ENCODE results near the gene UNC80.
"Not testable (repeated sequence)": the region's sequence is repeated elsewhere in the genome, so short reads cannot be mapped to it uniquely, and the experiment has no call there.

Gene UNC80

DNA sequence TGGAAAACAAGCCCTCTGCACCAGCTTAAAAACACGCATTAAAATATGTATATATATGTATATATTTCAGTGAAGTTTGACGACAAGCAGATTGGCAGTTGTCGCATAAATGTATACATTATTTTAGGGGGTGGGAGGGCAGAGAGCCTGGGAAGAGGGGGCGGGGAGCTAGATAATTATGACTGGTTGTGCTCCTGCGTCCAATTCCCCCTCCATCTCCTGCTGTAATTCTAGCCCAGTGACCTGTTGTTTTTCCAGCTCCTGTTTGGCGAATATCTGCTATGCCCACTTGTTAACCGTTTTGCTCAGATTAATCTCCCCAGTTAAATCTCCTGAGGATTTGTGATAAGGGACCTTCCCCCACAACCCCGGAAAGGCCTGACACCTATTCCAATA, 656 bp downstream of the UNC80 start:
- DNase-seq (ENCODE audit: low spot score), result no peak
- Mint-ChIP-seq H3K4me3 (no peak overlapping the region), H3K27me3 (ENCODE audit: low read depth) (peaks cover 16% of the 10 kb centered on the region), H3K9me3 (no peaks in the 10 kb centered on the region), H3K4me1 (ENCODE audit: low read depth) (no peaks in the 10 kb centered on the region), H3K36me3 (ENCODE audit: low read depth) (no peaks in the 10 kb centered on the region), H3K27ac (no peak overlapping the region)

DNA sequence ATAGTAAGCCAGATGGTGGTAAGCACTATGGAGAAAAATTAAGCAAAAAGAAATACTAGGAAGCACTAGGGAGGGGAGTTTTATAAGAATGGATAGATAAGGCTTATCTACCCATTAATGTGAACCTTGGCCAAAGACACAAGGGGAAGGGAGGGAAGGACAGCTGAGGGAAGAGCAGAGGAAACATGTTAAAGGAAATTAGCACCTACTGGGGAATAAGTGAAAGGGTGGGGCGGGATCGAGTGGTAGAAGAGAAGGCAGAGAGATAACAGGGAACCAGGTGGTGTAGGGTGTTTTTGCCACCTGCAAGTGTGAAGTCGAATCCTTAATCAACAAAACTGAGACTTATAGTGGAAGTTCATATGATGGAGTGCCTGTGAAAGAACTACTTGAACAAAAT, 1.7 kb downstream of the UNC80 start:
- Mint-ChIP-seq H3K27ac (no peak overlapping the region), H3K4me3 (no peak overlapping the region), H3K36me3 (ENCODE audit: low read depth) (no peaks in the 10 kb centered on the region), H3K4me1 (ENCODE audit: low read depth) (no peaks in the 10 kb centered on the region), H3K27me3 (ENCODE audit: low read depth) (peaks cover 16% of the 10 kb centered on the region), H3K9me3 (no peaks in the 10 kb centered on the region)
- no peak for DNase-seq (ENCODE audit: low spot score)

- no peak for DNase-seq (ENCODE audit: low spot score)
- H3K4me1 Mint-ChIP-seq (ENCODE audit: low read depth), result peaks cover 8% of the 10 kb centered on the region
- no peaks in the 10 kb centered on the region for H3K9me3 Mint-ChIP-seq
- H3K27ac Mint-ChIP-seq, result no peak overlapping the region
- no peaks in the 10 kb centered on the region for H3K36me3 Mint-ChIP-seq (ENCODE audit: low read depth)
- H3K27me3 Mint-ChIP-seq (ENCODE audit: low read depth), result no peaks in the 10 kb centered on the region
- H3K4me3 Mint-ChIP-seq, result no peak overlapping the region
Observed at GRCh38 chr2:209787416-209787815, 15.8 kb downstream of the UNC80 start.

DNA sequence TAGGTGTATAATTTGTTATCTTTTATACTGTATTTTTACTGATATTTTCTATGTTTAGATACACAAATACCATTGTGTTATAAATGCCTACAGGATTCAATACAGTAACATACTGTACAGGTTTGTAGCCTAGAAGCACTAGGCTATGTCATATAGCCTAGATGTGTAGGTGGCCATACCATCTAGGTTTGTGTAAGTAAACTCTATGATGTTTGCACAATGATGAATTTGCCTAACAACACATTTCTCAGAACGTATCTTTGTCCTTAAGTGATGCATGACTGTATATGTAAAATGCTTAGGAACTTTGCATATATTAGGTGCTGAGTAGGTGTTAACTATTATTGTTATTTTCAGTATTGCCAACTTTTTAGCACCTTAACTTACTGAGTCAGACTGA, 17.3 kb downstream of the UNC80 start:
- Mint-ChIP-seq H3K27me3 (ENCODE audit: low read depth) (no peaks in the 10 kb centered on the region), H3K9me3 (no peaks in the 10 kb centered on the region), H3K36me3 (ENCODE audit: low read depth) (no peaks in the 10 kb centered on the region), H3K4me1 (ENCODE audit: low read depth) (peaks cover 8% of the 10 kb centered on the region), H3K4me3 (no peak overlapping the region), H3K27ac (no peak overlapping the region)
- DNase-seq (ENCODE audit: low spot score), result no peak

DNA sequence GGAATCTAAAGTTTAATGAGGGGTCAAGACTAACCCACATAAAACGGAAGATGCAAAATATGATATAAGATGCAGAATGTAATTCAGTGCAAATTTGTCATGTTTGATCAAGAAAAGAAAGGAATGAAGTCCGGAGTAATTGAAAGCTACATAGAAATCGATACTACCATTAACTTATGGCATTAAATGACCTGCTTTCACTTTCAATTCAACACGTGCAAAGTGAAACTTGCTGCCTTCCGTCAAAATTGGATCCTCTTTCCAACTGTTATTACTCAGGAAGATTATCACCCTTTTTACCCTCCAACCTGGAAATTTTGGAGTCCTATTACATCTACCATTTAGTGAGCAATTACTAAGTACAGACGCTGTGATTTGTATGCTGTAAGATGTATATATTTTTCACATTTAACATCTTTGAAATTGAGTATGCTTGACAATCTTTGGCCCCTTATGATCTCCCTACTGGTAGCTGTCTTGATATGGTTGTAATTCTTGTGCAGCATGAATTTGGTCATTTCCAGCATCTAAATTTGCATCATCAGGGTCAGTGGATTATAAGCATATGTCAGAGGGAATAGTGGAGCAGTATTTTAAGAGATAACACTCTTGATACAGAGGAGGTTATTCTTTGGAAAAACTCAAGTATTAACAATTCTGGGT, 18.6 kb downstream of the UNC80 start:
- no peak overlapping the region for H3K27ac Mint-ChIP-seq
- H3K36me3 Mint-ChIP-seq (ENCODE audit: low read depth), result no peaks in the 10 kb centered on the region
- peaks cover 8% of the 10 kb centered on the region for H3K4me1 Mint-ChIP-seq (ENCODE audit: low read depth)
- peak overlapping the region; percentile 45 for H3K4me3 Mint-ChIP-seq
- no peaks in the 10 kb centered on the region for H3K9me3 Mint-ChIP-seq
- DNase-seq (ENCODE audit: low spot score), result no peak
- H3K27me3 Mint-ChIP-seq (ENCODE audit: low read depth), result no peaks in the 10 kb centered on the region

GRCh38 chr2:209791151-209791550, 19.5 kb downstream of the UNC80 start:
- peaks cover 8% of the 10 kb centered on the region for H3K4me1 Mint-ChIP-seq (ENCODE audit: low read depth)
- H3K27me3 Mint-ChIP-seq (ENCODE audit: low read depth), result no peaks in the 10 kb centered on the region
- no peaks in the 10 kb centered on the region for H3K9me3 Mint-ChIP-seq
- no peak for DNase-seq (ENCODE audit: low spot score)
- no peaks in the 10 kb centered on the region for H3K36me3 Mint-ChIP-seq (ENCODE audit: low read depth)
- H3K4me3 Mint-ChIP-seq, result no peak overlapping the region
- no peak overlapping the region for H3K27ac Mint-ChIP-seq

DNA sequence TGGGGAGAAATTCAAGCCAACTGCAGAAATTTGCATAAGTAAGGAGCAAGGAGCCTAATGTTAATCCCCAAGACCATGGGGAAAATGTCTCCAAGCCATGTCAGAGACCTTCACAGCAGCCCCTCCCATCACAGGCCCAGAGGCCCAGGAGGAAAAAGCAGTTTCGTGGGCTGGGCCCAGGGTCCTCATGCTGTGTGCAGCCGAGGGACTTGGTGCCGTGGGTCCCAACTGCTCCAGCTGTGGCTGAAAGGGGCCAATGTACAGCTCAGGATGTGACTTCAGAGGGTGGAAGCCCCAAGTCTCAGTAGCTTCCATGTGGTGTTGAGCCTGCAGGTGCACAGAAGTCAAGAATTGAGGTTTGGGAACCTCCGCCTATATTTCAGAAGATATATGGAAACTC, 23.8 kb downstream of the UNC80 start:
- not testable (repeated sequence) for H3K36me3 Mint-ChIP-seq (ENCODE audit: low read depth); H3K27me3 Mint-ChIP-seq (ENCODE audit: low read depth); H3K4me3 Mint-ChIP-seq; DNase-seq (ENCODE audit: low spot score); H3K4me1 Mint-ChIP-seq (ENCODE audit: low read depth); H3K9me3 Mint-ChIP-seq; H3K27ac Mint-ChIP-seq

GRCh38 chr2:209805351-209805750, 33.7 kb downstream of the UNC80 start:
- Mint-ChIP-seq H3K36me3 (ENCODE audit: low read depth) (no peaks in the 10 kb centered on the region), H3K4me3 (no peak overlapping the region)

GRCh38 chr2:209806318-209806717, 34.7 kb downstream of the UNC80 start:
- Mint-ChIP-seq H3K4me1 (ENCODE audit: low read depth) (no peaks in the 10 kb centered on the region), H3K27ac (no peak overlapping the region), H3K9me3 (no peaks in the 10 kb centered on the region), H3K27me3 (ENCODE audit: low read depth) (no peaks in the 10 kb centered on the region), H3K4me3 (no peak overlapping the region), H3K36me3 (ENCODE audit: low read depth) (no peaks in the 10 kb centered on the region)
- no peak for DNase-seq (ENCODE audit: low spot score)

More at GRCh38 chr2:209805351-209805750, 33.7 kb downstream of the UNC80 start:
- Mint-ChIP-seq H3K9me3 (no peaks in the 10 kb centered on the region), H3K4me1 (ENCODE audit: low read depth) (no peaks in the 10 kb centered on the region), H3K27ac (no peak overlapping the region), H3K27me3 (ENCODE audit: low read depth) (no peaks in the 10 kb centered on the region)
- no peak for DNase-seq (ENCODE audit: low spot score)

DNA sequence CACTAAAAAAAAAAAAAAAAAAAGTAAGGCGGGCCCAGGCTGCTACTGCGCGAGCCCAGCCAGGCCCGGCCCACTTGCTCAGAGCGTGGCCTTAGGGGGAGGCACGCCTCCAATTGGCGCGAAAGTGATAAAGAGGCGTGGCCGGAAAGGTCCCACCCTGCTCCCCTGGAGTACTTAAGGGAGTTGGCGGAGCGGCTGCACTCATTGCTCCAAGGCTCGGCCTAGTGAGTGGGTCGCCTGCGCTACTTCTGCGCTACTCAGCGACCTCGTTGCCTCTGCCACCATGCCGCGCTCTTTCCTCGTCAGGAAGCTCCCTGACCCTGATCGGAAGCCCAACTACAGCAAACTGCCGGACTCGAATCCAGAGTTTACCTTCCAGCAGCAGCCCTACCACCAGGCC, 36.9 kb downstream of the UNC80 start:
- Mint-ChIP-seq H3K27ac (no peak overlapping the region), H3K4me1 (ENCODE audit: low read depth) (no peaks in the 10 kb centered on the region), H3K4me3 (no peak overlapping the region), H3K27me3 (ENCODE audit: low read depth) (no peaks in the 10 kb centered on the region), H3K36me3 (ENCODE audit: low read depth) (no peaks in the 10 kb centered on the region), H3K9me3 (no peaks in the 10 kb centered on the region)
- DNase-seq (ENCODE audit: low spot score), result no peak

DNA sequence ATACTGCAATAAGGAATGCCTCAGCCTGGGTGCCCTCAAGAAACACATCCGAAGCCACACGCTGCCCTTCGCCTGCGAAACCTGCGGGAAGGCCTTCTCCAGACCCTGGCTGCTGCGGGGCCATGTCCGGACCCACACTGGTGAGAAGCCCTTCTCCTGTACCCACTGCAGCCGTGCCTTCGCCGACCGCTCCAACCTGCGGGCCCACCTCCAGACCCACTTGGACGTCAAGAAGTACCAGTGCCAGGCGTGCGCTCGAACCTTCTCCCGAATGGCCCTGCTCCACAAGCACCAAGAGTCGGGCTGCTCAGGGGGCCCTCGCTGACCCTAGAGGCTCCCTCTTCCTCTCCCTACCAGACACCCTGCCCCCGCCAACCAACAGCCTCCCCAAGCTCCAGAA, 37.6 kb downstream of the UNC80 start:
- no peak overlapping the region for H3K4me3 Mint-ChIP-seq
- no peak overlapping the region for H3K27ac Mint-ChIP-seq
- H3K27me3 Mint-ChIP-seq (ENCODE audit: low read depth), result no peaks in the 10 kb centered on the region
- H3K4me1 Mint-ChIP-seq (ENCODE audit: low read depth), result no peaks in the 10 kb centered on the region
- DNase-seq (ENCODE audit: low spot score), result no peak
- no peaks in the 10 kb centered on the region for H3K9me3 Mint-ChIP-seq
- H3K36me3 Mint-ChIP-seq (ENCODE audit: low read depth), result no peaks in the 10 kb centered on the region

DNA sequence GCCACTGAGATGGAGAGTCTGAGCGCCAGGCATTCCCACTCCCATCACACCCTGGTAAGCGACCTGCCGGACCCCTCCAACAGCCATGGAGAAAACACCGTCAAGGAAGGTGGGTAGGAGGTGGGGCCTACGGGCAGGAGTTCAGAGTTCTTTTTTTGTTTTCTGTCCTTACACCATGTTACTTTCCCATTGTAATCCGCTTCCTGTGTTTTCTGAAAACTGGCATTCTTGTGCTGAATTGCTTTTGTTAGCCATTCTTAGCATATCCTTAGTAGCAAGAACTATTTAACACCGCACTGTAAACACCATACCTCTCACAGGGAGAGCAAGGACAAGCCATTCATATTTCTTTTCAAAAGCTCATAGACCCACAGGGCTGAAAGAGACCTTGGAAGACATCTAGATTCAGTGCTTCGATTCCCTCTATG, 46.2 kb downstream of the UNC80 start:
- DNase-seq (ENCODE audit: low spot score), result no peak
- Mint-ChIP-seq H3K4me3 (no peak overlapping the region), H3K36me3 (ENCODE audit: low read depth) (no peaks in the 10 kb centered on the region), H3K4me1 (ENCODE audit: low read depth) (no peaks in the 10 kb centered on the region), H3K27ac (no peak overlapping the region), H3K9me3 (no peaks in the 10 kb centered on the region), H3K27me3 (ENCODE audit: low read depth) (no peaks in the 10 kb centered on the region)

- no peaks in the 10 kb centered on the region for H3K4me1 Mint-ChIP-seq (ENCODE audit: low read depth)
- no peak for DNase-seq (ENCODE audit: low spot score)
- H3K27ac Mint-ChIP-seq, result no peak overlapping the region
- no peaks in the 10 kb centered on the region for H3K9me3 Mint-ChIP-seq
- no peak overlapping the region for H3K4me3 Mint-ChIP-seq
- no peaks in the 10 kb centered on the region for H3K36me3 Mint-ChIP-seq (ENCODE audit: low read depth)
- no peaks in the 10 kb centered on the region for H3K27me3 Mint-ChIP-seq (ENCODE audit: low read depth)
Observed at GRCh38 chr2:209818939-209819338, 47.3 kb downstream of the UNC80 start.

- H3K27ac Mint-ChIP-seq, result no peak overlapping the region
- H3K36me3 Mint-ChIP-seq (ENCODE audit: low read depth), result no peaks in the 10 kb centered on the region
- no peak for DNase-seq (ENCODE audit: low spot score)
Observed at GRCh38 chr2:209821806-209822205, 50.2 kb downstream of the UNC80 start.

GRCh38 chr2:209823484-209823883, 51.9 kb downstream of the UNC80 start:
- Mint-ChIP-seq H3K4me3 (no peak overlapping the region), H3K36me3 (ENCODE audit: low read depth) (no peaks in the 10 kb centered on the region), H3K9me3 (no peaks in the 10 kb centered on the region), H3K27ac (no peak overlapping the region), H3K4me1 (ENCODE audit: low read depth) (no peaks in the 10 kb centered on the region), H3K27me3 (ENCODE audit: low read depth) (no peaks in the 10 kb centered on the region)
- DNase-seq (ENCODE audit: low spot score), result no peak

More at GRCh38 chr2:209821806-209822205, 50.2 kb downstream of the UNC80 start:
- Mint-ChIP-seq H3K4me3 (no peak overlapping the region), H3K4me1 (ENCODE audit: low read depth) (no peaks in the 10 kb centered on the region), H3K27me3 (ENCODE audit: low read depth) (no peaks in the 10 kb centered on the region), H3K9me3 (no peaks in the 10 kb centered on the region)
